Vagina (tissue), 2 donors: ENCODE data around the gene DAGLB. TPM values are rescaled to one million over a fixed set of nuclear protein-coding genes. Genes with fewer than 3 reads are reported as not detected.
"Not testable (repeated sequence)": the region's sequence is repeated elsewhere in the genome, so short reads cannot be mapped to it uniquely, and the experiment has no call there.

Experiments used
- DNase-seq, 2 donors: peaks; one replicate each; pipeline ENCODE4 v3.0.0-alpha.2; 2017; ENCODE audit errors: extremely low spot score in 2 of 2
- H3K27ac ChIP-seq: fragments of 200-600 bp; sonication (generic); one replicate; pipeline ENCODE4 v1.5.1; 2019
- H3K27me3 ChIP-seq: fragments of 200-600 bp; sonication (generic); one replicate; pipeline ENCODE4 v1.5.1; 2019
- H3K36me3 ChIP-seq, 2 donors: fragments of 200-600 bp; sonication (generic); one replicate each; pipeline ENCODE4 v1.5.1; 2017 to 2019
- H3K4me1 ChIP-seq: fragments of 200-600 bp; sonication (generic); one replicate; pipeline ENCODE4 v1.5.1; 2019
- H3K4me3 ChIP-seq, 2 donors: fragments of 200-600 bp; sonication (generic); 1 replicate in 1 of 2; 2 replicates in 1 of 2; pipeline ENCODE4 v1.5.1; 2016 to 2019
- H3K9me3 ChIP-seq: fragments of 200-600 bp; sonication (generic); one replicate; pipeline ENCODE4 v1.5.1; 2019
- POLR2A ChIP-seq, 2 donors: fragments of 450-650 bp; IDR thresholded peaks; one replicate each; pipeline ENCODE4 v1.6.1; 2017; ENCODE audit warnings: antibody characterized with exemption in 2 of 2, mild to moderate bottlenecking in 2 of 2, moderate library complexity in 2 of 2
- POLR2AphosphoS5 ChIP-seq, 2 donors: sonication (generic); formaldehyde crosslinking; IDR thresholded peaks; one replicate each; pipeline ENCODE4 v1.9.0; 2017; ENCODE audit warnings: antibody characterized with exemption in 2 of 2, mild to moderate bottlenecking in 2 of 2, low read depth in 1 of 2; ENCODE audit not compliant: insufficient read depth in 1 of 2
- intact Hi-C: fragments of 100-400 bp; cut with DNase I; formaldehyde crosslinking; loops from one replicate; pipeline ENCODE4 v1.15.1; 2023
- total RNA-seq: library from RNA; depleted of rRNA; stranded (reverse); fragments of >200 nt; gene quantifications from one replicate; pipeline ENCODE4 v1.2.3, GENCODE V29; 2016
- TF ChIP-seq, protein P1 (sequence below), 3 experiments: fragments of 450-650 bp in 2 of 3; fragments of 200-600 bp in 1 of 3; sonication (generic) in 1 of 3; IDR thresholded peaks; one replicate each; pipeline ENCODE4 v1.5.1; 2017 to 2019; ENCODE audit warnings: antibody characterized with exemption in 3 of 3, mild to moderate bottlenecking in 2 of 3, moderate library complexity in 2 of 3

The DAGLB gene
- total RNA-seq, 1 donor from 2014 or later = 22.1 TPM

GRCh38 chr7:6477318-6477660, 29.5 kb upstream of the DAGLB start:
- peaks cover 0 to 9% of the 10 kb centered on the region in 2 donors for H3K36me3 ChIP-seq
- no peak overlapping the region for H3K27ac ChIP-seq
- no peak for DNase-seq
- H3K4me1 ChIP-seq = peaks cover 82% of the 10 kb centered on the region
- no peaks in the 10 kb centered on the region for H3K27me3 ChIP-seq
- TF ChIP-seq POLR2AphosphoS5 (IDR thresholded peaks at IDR 0.05; ENCODE audit: insufficient read depth in 1 of 2, low read depth in 1 of 2) = no peak
- no peak for TF ChIP-seq POLR2A (IDR thresholded peaks at IDR 0.05)
- intact Hi-C loops = no loop called here
- no peak overlapping the region for H3K4me3 ChIP-seq
- no peaks in the 10 kb centered on the region for H3K9me3 ChIP-seq

- TF ChIP-seq POLR2A (IDR thresholded peaks at IDR 0.05) (no peak), POLR2AphosphoS5 (IDR thresholded peaks at IDR 0.05; ENCODE audit: insufficient read depth in 1 of 2, low read depth in 1 of 2) (no peak)
- TF ChIP-seq, protein P1, sequence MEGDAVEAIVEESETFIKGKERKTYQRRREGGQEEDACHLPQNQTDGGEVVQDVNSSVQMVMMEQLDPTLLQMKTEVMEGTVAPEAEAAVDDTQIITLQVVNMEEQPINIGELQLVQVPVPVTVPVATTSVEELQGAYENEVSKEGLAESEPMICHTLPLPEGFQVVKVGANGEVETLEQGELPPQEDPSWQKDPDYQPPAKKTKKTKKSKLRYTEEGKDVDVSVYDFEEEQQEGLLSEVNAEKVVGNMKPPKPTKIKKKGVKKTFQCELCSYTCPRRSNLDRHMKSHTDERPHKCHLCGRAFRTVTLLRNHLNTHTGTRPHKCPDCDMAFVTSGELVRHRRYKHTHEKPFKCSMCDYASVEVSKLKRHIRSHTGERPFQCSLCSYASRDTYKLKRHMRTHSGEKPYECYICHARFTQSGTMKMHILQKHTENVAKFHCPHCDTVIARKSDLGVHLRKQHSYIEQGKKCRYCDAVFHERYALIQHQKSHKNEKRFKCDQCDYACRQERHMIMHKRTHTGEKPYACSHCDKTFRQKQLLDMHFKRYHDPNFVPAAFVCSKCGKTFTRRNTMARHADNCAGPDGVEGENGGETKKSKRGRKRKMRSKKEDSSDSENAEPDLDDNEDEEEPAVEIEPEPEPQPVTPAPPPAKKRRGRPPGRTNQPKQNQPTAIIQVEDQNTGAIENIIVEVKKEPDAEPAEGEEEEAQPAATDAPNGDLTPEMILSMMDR (IDR thresholded peaks at IDR 0.05) = no peak
- Histone ChIP-seq H3K4me1 (peaks cover 76% of the 10 kb centered on the region), H3K27ac (no peak overlapping the region), H3K9me3 (no peaks in the 10 kb centered on the region), H3K27me3 (no peaks in the 10 kb centered on the region), H3K4me3 (no peak overlapping the region), H3K36me3 (peaks cover 0 to 14% of the 10 kb centered on the region in 2 donors)
- no peak for DNase-seq
- intact Hi-C loops = no loop called here
Observed at GRCh38 chr7:6476596-6477317, 29.0 kb upstream of the DAGLB start.

GRCh38 chr7:6475433-6476186, 27.9 kb upstream of the DAGLB start:
- intact Hi-C loops = no loop called here
- H3K4me1 ChIP-seq = peaks cover 65% of the 10 kb centered on the region

GRCh38 chr7:6465862-6466261, 18.1 kb upstream of the DAGLB start:
- no peaks in the 10 kb centered on the region for H3K9me3 ChIP-seq

More at GRCh38 chr7:6475433-6476186, 27.9 kb upstream of the DAGLB start:
- Histone ChIP-seq H3K36me3 (peaks cover 0 to 19% of the 10 kb centered on the region in 2 donors), H3K4me3 (no peak overlapping the region), H3K27me3 (no peaks in the 10 kb centered on the region), H3K9me3 (no peaks in the 10 kb centered on the region), H3K27ac (no peak overlapping the region)
- TF ChIP-seq POLR2AphosphoS5 (IDR thresholded peaks at IDR 0.05; ENCODE audit: insufficient read depth in 1 of 2, low read depth in 1 of 2) (no peak), POLR2A (IDR thresholded peaks at IDR 0.05) (no peak)
- TF ChIP-seq, protein P1 (IDR thresholded peaks at IDR 0.05) = no peak
- no peak for DNase-seq

DNA sequence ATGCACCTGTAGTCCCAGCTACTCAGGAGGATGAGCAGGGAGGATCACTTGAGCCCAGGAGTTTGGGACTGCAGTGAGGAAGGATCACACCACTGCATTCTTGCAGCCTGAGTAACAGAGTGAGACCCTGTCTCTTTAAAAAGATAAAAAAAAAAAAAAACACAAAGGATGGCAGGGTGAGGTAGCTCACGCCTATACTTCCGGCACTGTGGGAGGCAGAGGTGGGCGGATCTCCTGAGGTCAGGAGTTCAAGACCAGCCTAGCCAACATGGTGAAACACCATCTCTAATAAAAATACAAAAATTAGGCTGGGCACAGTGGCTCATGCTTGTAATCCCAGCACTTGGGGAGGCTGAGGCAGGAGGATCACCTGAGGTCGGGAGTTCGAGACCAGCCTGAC, 15.9 kb upstream of the DAGLB start:
- DNase-seq, intact Hi-C loops, H3K27me3 ChIP-seq, H3K27ac ChIP-seq, H3K9me3 ChIP-seq, H3K4me3 ChIP-seq, H3K4me1 ChIP-seq: not testable (repeated sequence)
- H3K36me3 ChIP-seq = peaks cover 0 to 71% of the 10 kb centered on the region in 2 donors

More at GRCh38 chr7:6465862-6466261, 18.1 kb upstream of the DAGLB start:
- Histone ChIP-seq H3K4me3 (no peak overlapping the region), H3K4me1 (no peaks in the 10 kb centered on the region), H3K27me3 (no peaks in the 10 kb centered on the region), H3K27ac (no peak overlapping the region), H3K36me3 (peaks cover 0 to 89% of the 10 kb centered on the region in 2 donors)
- DNase-seq = no peak
- intact Hi-C loops = no loop called here
- TF ChIP-seq POLR2AphosphoS5 (IDR thresholded peaks at IDR 0.05; ENCODE audit: insufficient read depth in 1 of 2, low read depth in 1 of 2) = no peak
- TF ChIP-seq POLR2A (IDR thresholded peaks at IDR 0.05) = no peak
- TF ChIP-seq, protein P1 (IDR thresholded peaks at IDR 0.05) = no peak
